B cell (primary cell): ENCODE results near the gene KCNJ6. TPM values are rescaled to one million over a fixed set of nuclear protein-coding genes. Genes with fewer than 3 reads are reported as not detected.

Experiments used
- ATAC-seq: fragments of 200-7000 bp; cut with Tn5 transposase; one replicate; pipeline ENCODE4 v1.10.0; 2021; ENCODE audit warnings: low read depth, mild to moderate bottlenecking, moderate number of reproducible peaks, moderate library complexity
- CTCF ChIA-PET: fragments of 350-600 bp; sonication (Branson Sonifier 250); formaldehyde crosslinking; loops from one replicate; lab custom pipeline; 2021; ENCODE audit warnings: antibody characterized with exemption, inconsistent platforms; lab: Charles Lee
- POLR2A ChIA-PET: fragments of 350-600 bp; sonication (Branson Sonifier 250); formaldehyde crosslinking; loops from one replicate; lab custom pipeline; 2021; ENCODE audit warnings: antibody characterized with exemption; lab: Charles Lee
- DNase-seq: peaks from one replicate; pipeline ENCODE4 v3.0.0; 2013
- H2AFZ ChIP-seq: 2 replicates; pipeline ENCODE4 v1.6.1; 2012; ENCODE audit warnings: mild to moderate bottlenecking, low read depth, low read length; ENCODE audit not compliant: insufficient read depth, poor library complexity, severe bottlenecking
- H3K27ac ChIP-seq, 2 donors: 1 replicate in 1 of 2; 2 replicates in 1 of 2; pipeline ENCODE4 v1.5.1; 2012 to 2013; ENCODE audit warnings: low read length in 2 of 2, mild to moderate bottlenecking in 2 of 2, moderate library complexity in 1 of 2
- H3K27me3 ChIP-seq, 4 experiments: fragments of 200-600 bp in 1 of 4; sonication (generic) in 1 of 4; replicated peaks in 1 of 4; 1 replicate in 2 of 4; 2 replicates in 2 of 4; pipeline versions ENCODE4 v1.6.1 to v1.7.0; 2013 to 2016; ENCODE audit warnings: low read length in 3 of 4, mild to moderate bottlenecking in 2 of 4, mixed read lengths in 1 of 4, moderate library complexity in 1 of 4; ENCODE audit not compliant: insufficient read depth in 4 of 4, control insufficient read depth in 3 of 4; ENCODE audit errors: control extremely low read depth in 1 of 4
- H3K36me3 ChIP-seq, 2 experiments: replicated peaks in 1 of 2; 1 replicate in 1 of 2; 2 replicates in 1 of 2; pipeline versions ENCODE4 v1.6.1 to v1.7.1; 2013; ENCODE audit warnings: low read length in 1 of 2; ENCODE audit not compliant: insufficient read depth in 2 of 2, control insufficient read depth in 1 of 2; ENCODE audit errors: control extremely low read depth in 1 of 2, extremely low read depth in 1 of 2
- H3K4me1 ChIP-seq, 2 donors: fragments of 200-600 bp in 1 of 2; sonication (generic) in 1 of 2; 1 replicate in 1 of 2; 2 replicates in 1 of 2; pipeline versions ENCODE4 v1.5.1 to v1.6.1; 2013 to 2017; ENCODE audit warnings: low read length in 2 of 2; ENCODE audit not compliant: control insufficient read depth in 2 of 2, insufficient read depth in 2 of 2
- H3K4me2 ChIP-seq: replicated peaks from 2 replicates; pipeline ENCODE3; 2012; ENCODE audit warnings: mild to moderate bottlenecking, low read depth, low read length; ENCODE audit not compliant: poor library complexity, severe bottlenecking
- H3K4me3 ChIP-seq, 5 experiments: fragments of 200-600 bp in 1 of 5; sonication (generic) in 1 of 5; 1 replicate in 3 of 5; 2 replicates in 2 of 5; pipeline versions ENCODE4 v1.5.1 to v1.7.0; 2011 to 2016; ENCODE audit warnings: low read length in 4 of 5, mild to moderate bottlenecking in 4 of 5, low read depth in 2 of 5, control low read depth in 1 of 5, moderate library complexity in 1 of 5; ENCODE audit not compliant: insufficient read depth in 1 of 5; ENCODE audit errors: control extremely low read depth in 1 of 5, extremely low read depth in 1 of 5
- H3K79me2 ChIP-seq: fragments of 200-600 bp; sonication (generic); one replicate; pipeline ENCODE4 v1.6.0; 2016; ENCODE audit warnings: low read length; ENCODE audit not compliant: control insufficient read depth, insufficient read depth
- H3K9ac ChIP-seq: fragments of 200-600 bp; sonication (generic); 2 replicates; pipeline ENCODE4 v1.6.1; 2017; ENCODE audit warnings: mild to moderate bottlenecking, low read length, moderate library complexity
- H3K9me3 ChIP-seq, 3 donors: one replicate each; pipeline versions ENCODE4 v1.6.1 to v1.7.1; 2013; ENCODE audit warnings: low read length in 2 of 3; ENCODE audit not compliant: control insufficient read depth in 2 of 3, insufficient read depth in 1 of 3; ENCODE audit errors: control extremely low read depth in 1 of 3
- H4K20me1 ChIP-seq: 2 replicates; pipeline ENCODE4 v1.6.0; 2012; ENCODE audit warnings: mild to moderate bottlenecking, low read length; ENCODE audit not compliant: insufficient read depth, control insufficient read depth, poor library complexity, severe bottlenecking
- H3K27ac Mint-ChIP-seq: one replicate; pipeline ENCODE4 v1.8.0; 2021; ENCODE audit warnings: mixed read lengths
- H3K27me3 Mint-ChIP-seq: one replicate; pipeline ENCODE4 v1.8.0; 2021; ENCODE audit warnings: mixed read lengths
- H3K4me1 Mint-ChIP-seq: one replicate; pipeline ENCODE4 v1.8.0; 2021; ENCODE audit warnings: mixed read lengths
- H3K4me3 Mint-ChIP-seq: one replicate; pipeline ENCODE4 v1.8.0; 2021; ENCODE audit warnings: mixed read lengths
- H3K9me3 Mint-ChIP-seq: one replicate; pipeline ENCODE4 v1.8.0; 2022; ENCODE audit warnings: mixed read lengths; ENCODE audit not compliant: insufficient read depth
- EZH2 ChIP-seq: IDR thresholded peaks from 2 replicates; pipeline ENCODE4 v1.6.1; 2012; ENCODE audit warnings: borderline replicate concordance, low read depth, mild to moderate bottlenecking, moderate library complexity, low read length; ENCODE audit not compliant: insufficient read depth, poor library complexity, severe bottlenecking
- WGBS: methylation state at CpG from one replicate; pipeline ENCODE4 v1.1.5; 2013; ENCODE audit warnings: missing lambda C conversion rate; ENCODE audit not compliant: insufficient coverage; 5-methylcytosine and 5-hydroxymethylcytosine counted together
- intact Hi-C: fragments of 100-400 bp; cut with micrococcal nuclease; formaldehyde crosslinking; loops from one replicate; pipeline ENCODE4 v1.10.0; 2022
- polyA plus RNA-seq: library from polyadenylated mRNA; depleted of rRNA; stranded (reverse); fragments of >200 nt; gene quantifications from 2 replicates; pipeline ENCODE4 v1.2.3, GENCODE V29; 2012
- total RNA-seq, 2 donors: library from RNA; stranded (reverse); fragments of 120-200 nt in 1 of 2; gene quantifications; 1 replicate in 1 of 2; 2 replicates in 1 of 2; pipeline versions ENCODE4 v1.2.3 to v1.2.4, GENCODE V29; 2013 to 2022
- TF ChIP-seq, protein P1 (sequence below): fragments of 200-600 bp; IDR thresholded peaks from one replicate; pipeline ENCODE4 v1.8.0; 2022; ENCODE audit warnings: antibody characterized with exemption, mild to moderate bottlenecking

KCNJ6 gene
- total and polyA plus RNA-seq, 2 donors (not counting 1 experiment from before 2014, with no cell fraction given) = not detected

DNA sequence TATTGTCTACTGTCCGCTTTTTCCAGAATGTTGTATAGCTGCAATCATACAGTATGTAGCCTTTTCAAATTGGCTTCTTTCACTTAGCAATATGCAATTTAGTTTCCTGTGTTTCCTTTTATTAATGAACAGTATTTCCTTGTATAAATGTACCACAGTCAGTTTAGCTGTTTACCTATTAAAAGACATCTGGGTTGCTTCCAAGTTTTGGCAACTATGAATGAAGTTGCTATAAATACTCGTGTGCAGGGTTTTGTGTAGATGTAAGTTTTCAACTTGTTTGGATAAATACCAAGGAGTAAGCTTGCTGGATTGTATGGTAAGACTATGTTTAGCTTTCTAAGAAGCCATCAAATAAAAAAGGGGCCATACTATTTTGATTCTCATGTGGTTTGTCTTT, 24.4 kb upstream of the KCNJ6 start:
- no peaks in the 10 kb centered on the region for H4K20me1 ChIP-seq
- no peaks in the 10 kb centered on the region for H3K4me1 ChIP-seq
- DNase-seq (no peak), ATAC-seq (no peak)
- Mint-ChIP-seq H3K27me3 (no peaks in the 10 kb centered on the region), H3K4me3 (no peak overlapping the region), H3K4me1 (no peaks in the 10 kb centered on the region), H3K27ac (no peak overlapping the region), H3K9me3 (no peaks in the 10 kb centered on the region)
- no peaks in the 10 kb centered on the region for H3K79me2 ChIP-seq
- TF ChIP-seq, protein P1, sequence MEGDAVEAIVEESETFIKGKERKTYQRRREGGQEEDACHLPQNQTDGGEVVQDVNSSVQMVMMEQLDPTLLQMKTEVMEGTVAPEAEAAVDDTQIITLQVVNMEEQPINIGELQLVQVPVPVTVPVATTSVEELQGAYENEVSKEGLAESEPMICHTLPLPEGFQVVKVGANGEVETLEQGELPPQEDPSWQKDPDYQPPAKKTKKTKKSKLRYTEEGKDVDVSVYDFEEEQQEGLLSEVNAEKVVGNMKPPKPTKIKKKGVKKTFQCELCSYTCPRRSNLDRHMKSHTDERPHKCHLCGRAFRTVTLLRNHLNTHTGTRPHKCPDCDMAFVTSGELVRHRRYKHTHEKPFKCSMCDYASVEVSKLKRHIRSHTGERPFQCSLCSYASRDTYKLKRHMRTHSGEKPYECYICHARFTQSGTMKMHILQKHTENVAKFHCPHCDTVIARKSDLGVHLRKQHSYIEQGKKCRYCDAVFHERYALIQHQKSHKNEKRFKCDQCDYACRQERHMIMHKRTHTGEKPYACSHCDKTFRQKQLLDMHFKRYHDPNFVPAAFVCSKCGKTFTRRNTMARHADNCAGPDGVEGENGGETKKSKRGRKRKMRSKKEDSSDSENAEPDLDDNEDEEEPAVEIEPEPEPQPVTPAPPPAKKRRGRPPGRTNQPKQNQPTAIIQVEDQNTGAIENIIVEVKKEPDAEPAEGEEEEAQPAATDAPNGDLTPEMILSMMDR = no peak
- TF ChIP-seq EZH2 = no peak
- peaks cover 0 to 3% (median 0%) of the 10 kb centered on the region in 3 donors for H3K9me3 ChIP-seq
- H3K27ac ChIP-seq = no peak overlapping the region
- WGBS = 60% methylated on average over 1 of the region's 2 CpGs
- POLR2A ChIA-PET = no interaction called here
- CTCF ChIA-PET = no interaction called here
- H2AFZ ChIP-seq = no peak overlapping the region
- H3K27me3 ChIP-seq = no peaks in the 10 kb centered on the region
- H3K4me3 ChIP-seq = no peak overlapping the region
- no peak overlapping the region for H3K9ac ChIP-seq
- no peak overlapping the region for H3K4me2 ChIP-seq
- H3K36me3 ChIP-seq = no peaks in the 10 kb centered on the region
- intact Hi-C loops = no loop called here

DNA sequence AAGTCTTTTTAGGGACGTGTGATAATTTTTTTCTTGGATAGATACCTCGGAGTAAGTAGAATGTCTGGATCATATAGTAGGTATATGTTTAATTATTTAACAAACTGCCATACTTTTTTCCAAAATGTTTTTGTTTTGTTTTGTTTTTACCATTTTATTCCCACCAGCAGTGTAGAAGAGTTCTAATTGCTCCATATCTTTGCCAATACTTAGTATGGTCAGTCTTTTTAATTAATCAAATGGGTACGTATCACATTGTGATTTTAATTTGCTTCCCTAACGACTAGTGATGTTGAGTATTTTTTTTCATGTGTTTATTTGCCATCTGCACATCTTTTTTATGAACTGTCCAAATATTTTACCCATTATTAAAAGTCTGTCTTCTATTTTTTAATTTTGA, 23.6 kb upstream of the KCNJ6 start:
- Histone ChIP-seq H3K27ac (no peak overlapping the region), H3K27me3 (no peaks in the 10 kb centered on the region), H3K79me2 (no peaks in the 10 kb centered on the region), H3K4me2 (no peak overlapping the region), H3K9me3 (peaks cover 0 to 3% (median 0%) of the 10 kb centered on the region in 3 donors), H3K36me3 (no peaks in the 10 kb centered on the region), H3K4me1 (no peaks in the 10 kb centered on the region), H3K9ac (no peak overlapping the region), H2AFZ (no peak overlapping the region), H3K4me3 (no peak overlapping the region), H4K20me1 (no peaks in the 10 kb centered on the region)
- CTCF ChIA-PET = no interaction called here
- TF ChIP-seq, protein P1 = no peak
- TF ChIP-seq EZH2 = no peak
- ATAC-seq (no peak), DNase-seq (no peak)
- Mint-ChIP-seq H3K9me3 (no peaks in the 10 kb centered on the region), H3K27ac (no peak overlapping the region), H3K4me1 (no peaks in the 10 kb centered on the region), H3K4me3 (no peak overlapping the region), H3K27me3 (no peaks in the 10 kb centered on the region)
- no CpG with 5 or more reads among the region's 4 CpGs for WGBS
- intact Hi-C loops = no loop called here
- POLR2A ChIA-PET = no interaction called here
